H1 (cell line): ENCODE results near the gene VEZT. TPM values are rescaled to one million over a fixed set of nuclear protein-coding genes. Genes with fewer than 3 reads are reported as not detected.

Experiments used
- CTCF ChIA-PET: fragments of 300-600 bp; sonication (Branson Sonifier 250); formaldehyde crosslinking; loops from one replicate; lab custom pipeline; 2021; ENCODE audit not compliant: partially characterized antibody; lab: Charles Lee
- POLR2A ChIA-PET: fragments of 300-600 bp; sonication (Branson Sonifier 250); formaldehyde crosslinking; loops from one replicate; lab custom pipeline; 2021; ENCODE audit warnings: inconsistent platforms; ENCODE audit not compliant: partially characterized antibody; lab: Charles Lee
- DNase-seq, 2 experiments: peaks; one replicate each; pipeline versions ENCODE4 v3.0.0 to v3.0.0-alpha.2; 2010 to 2022; ENCODE audit warnings: low spot score in 2 of 2, low read depth in 1 of 2, mixed read lengths in 1 of 2
- FAIRE-seq: peaks from 2 replicates; lab custom pipeline; 2011; peaks lifted over from hg19 to GRCh38; lab: Jason Lieb, UNC
- H2AFZ ChIP-seq: 2 replicates; pipeline ENCODE4 v1.8.1; 2012; ENCODE audit warnings: low read length, inconsistent platforms
- H2AK5ac ChIP-seq: 2 replicates; pipeline ENCODE4 v1.6.1; 2013; ENCODE audit warnings: low read depth, low read length
- H2BK120ac ChIP-seq: replicated peaks from 2 replicates; pipeline ENCODE3; 2013; ENCODE audit warnings: low read depth, low read length, inconsistent platforms
- H2BK12ac ChIP-seq: 2 replicates; pipeline ENCODE4 v1.6.1; 2013; ENCODE audit warnings: low read depth, low read length
- H2BK15ac ChIP-seq: 2 replicates; pipeline ENCODE4 v1.6.1; 2013; ENCODE audit warnings: low read length
- H2BK20ac ChIP-seq: 2 replicates; pipeline ENCODE4 v1.6.1; 2013; ENCODE audit warnings: low read length
- H2BK5ac ChIP-seq: 2 replicates; pipeline ENCODE4 v1.6.1; 2013; ENCODE audit warnings: low read depth, low read length
- H3K14ac ChIP-seq: 2 replicates; pipeline ENCODE4 v1.6.1; 2013; ENCODE audit warnings: inconsistent platforms; ENCODE audit not compliant: insufficient read length
- H3K18ac ChIP-seq: 2 replicates; pipeline ENCODE4 v1.6.1; 2013; ENCODE audit warnings: low read length; ENCODE audit errors: extremely low read depth
- H3K23ac ChIP-seq: 2 replicates; pipeline ENCODE4 v1.6.1; 2013; ENCODE audit warnings: inconsistent platforms; ENCODE audit not compliant: insufficient read length
- H3K23me2 ChIP-seq: 2 replicates; pipeline ENCODE4 v1.6.1; 2013; ENCODE audit warnings: low read depth, low read length
- H3K27ac ChIP-seq: 2 replicates; pipeline ENCODE4 v1.6.1; 2011; ENCODE audit warnings: low read depth, low read length, inconsistent platforms
- H3K27me3 ChIP-seq, 4 experiments: replicated peaks in 1 of 4; 1 replicate in 1 of 4; 2 replicates in 3 of 4; pipeline versions ENCODE4 v1.6.1 to v1.8.1; 2011 to 2013; ENCODE audit warnings: low read length in 3 of 4, mild to moderate bottlenecking in 3 of 4, inconsistent platforms in 2 of 4, mixed read lengths in 2 of 4, moderate library complexity in 1 of 4; ENCODE audit not compliant: control insufficient read depth in 3 of 4, insufficient read depth in 3 of 4; ENCODE audit errors: extremely low read depth in 1 of 4
- H3K36me3 ChIP-seq, 4 experiments: 2 replicates each; pipeline versions ENCODE4 v1.6.1 to v1.8.1; 2011 to 2013; ENCODE audit warnings: mild to moderate bottlenecking in 4 of 4, low read length in 3 of 4, moderate library complexity in 2 of 4, control low read depth in 1 of 4, inconsistent platforms in 1 of 4; ENCODE audit not compliant: insufficient read depth in 4 of 4, control insufficient read depth in 2 of 4
- H3K4ac ChIP-seq: replicated peaks from 2 replicates; pipeline ENCODE3; 2013; ENCODE audit warnings: low read length, low read depth, mixed read lengths, inconsistent platforms; ENCODE audit not compliant: insufficient read length
- H3K4me1 ChIP-seq, 4 experiments: replicated peaks in 1 of 4; 1 replicate in 1 of 4; 2 replicates in 3 of 4; pipeline versions ENCODE4 v1.6.1 to v1.8.1; 2011 to 2013; ENCODE audit warnings: low read length in 3 of 4, inconsistent platforms in 2 of 4, mixed read lengths in 1 of 4; ENCODE audit not compliant: insufficient read depth in 4 of 4, control insufficient read depth in 3 of 4
- H3K4me2 ChIP-seq, 2 experiments: 2 replicates each; pipeline versions ENCODE4 v1.6.1 to v1.8.1; 2011 to 2013; ENCODE audit warnings: low read depth in 2 of 2, low read length in 2 of 2, control low read depth in 1 of 2, inconsistent platforms in 1 of 2, mild to moderate bottlenecking in 1 of 2; ENCODE audit not compliant: insufficient read depth in 1 of 2
- H3K4me3 ChIP-seq, 4 experiments: fragments of 200-600, 300-600 bp in 1 of 4; sonication (generic), shearing (Covaris generic), sonication (Bioruptor Twin) in 1 of 4; 2 replicates each; pipeline versions ENCODE4 v1.5.1 to v1.8.1; 2011 to 2016; ENCODE audit warnings: low read length in 4 of 4, low read depth in 3 of 4, control low read depth in 2 of 4, inconsistent platforms in 2 of 4, mild to moderate bottlenecking in 2 of 4, mixed read lengths in 1 of 4, moderate library complexity in 1 of 4; ENCODE audit not compliant: insufficient read depth in 2 of 4; ENCODE audit errors: extremely low read depth in 1 of 4
- H3K56ac ChIP-seq: replicated peaks from 2 replicates; pipeline ENCODE3; 2013; ENCODE audit warnings: low read depth, mild to moderate bottlenecking, mixed read lengths, low read length, inconsistent platforms; ENCODE audit not compliant: insufficient read length
- H3K79me1 ChIP-seq: 2 replicates; pipeline ENCODE4 v1.6.1; 2013; ENCODE audit warnings: low read depth, low read length, control low read depth
- H3K79me2 ChIP-seq, 2 experiments: 2 replicates each; pipeline versions ENCODE4 v1.6.1 to v1.8.1; 2012 to 2013; ENCODE audit warnings: low read length in 2 of 2, mild to moderate bottlenecking in 2 of 2, inconsistent platforms in 1 of 2; ENCODE audit not compliant: insufficient read depth in 2 of 2, control insufficient read depth in 1 of 2
- H3K9ac ChIP-seq, 4 experiments: replicated peaks in 1 of 4; 1 replicate in 1 of 4; 2 replicates in 3 of 4; pipeline versions ENCODE4 v1.6.1 to v1.8.1; 2011 to 2013; ENCODE audit warnings: low read depth in 3 of 4, low read length in 3 of 4, control low read depth in 2 of 4, mild to moderate bottlenecking in 2 of 4, moderate library complexity in 2 of 4, inconsistent platforms in 1 of 4; ENCODE audit errors: extremely low read depth in 1 of 4
- H3K9me3 ChIP-seq, 2 experiments: 2 replicates each; pipeline versions ENCODE4 v1.6.1 to v1.8.1; 2012 to 2013; ENCODE audit warnings: mild to moderate bottlenecking in 2 of 2, moderate library complexity in 2 of 2, control low read depth in 1 of 2, inconsistent platforms in 1 of 2, low read depth in 1 of 2, low read length in 1 of 2, mixed read lengths in 1 of 2; ENCODE audit not compliant: insufficient read depth in 2 of 2
- H4K20me1 ChIP-seq, 2 experiments: replicated peaks in 1 of 2; 2 replicates each; pipeline versions ENCODE3 to v1.8.1; 2011 to 2013; ENCODE audit warnings: inconsistent platforms in 2 of 2, low read length in 2 of 2, mild to moderate bottlenecking in 1 of 2; ENCODE audit not compliant: insufficient read depth in 2 of 2, control insufficient read depth in 1 of 2
- H4K5ac ChIP-seq: 2 replicates; pipeline ENCODE4 v1.6.1; 2013; ENCODE audit warnings: low read length, low read depth, mixed read lengths, inconsistent platforms; ENCODE audit not compliant: insufficient read length
- H4K8ac ChIP-seq: 2 replicates; pipeline ENCODE4 v1.8.0; 2013; ENCODE audit warnings: mild to moderate bottlenecking, moderate library complexity, low read length, inconsistent platforms; ENCODE audit not compliant: insufficient read depth; ENCODE audit errors: extremely low read depth
- H4K91ac ChIP-seq: replicated peaks from 2 replicates; pipeline ENCODE3; 2013; ENCODE audit warnings: low read length, mixed read lengths, inconsistent platforms; ENCODE audit not compliant: insufficient read length
- ASH2L ChIP-seq: fragments of 200-600, 300-600 bp; sonication (generic); IDR thresholded peaks from one replicate; pipeline ENCODE4 v1.7.1; 2017; ENCODE audit warnings: low read length
- CHD2 ChIP-seq: IDR thresholded peaks from 2 replicates; pipeline ENCODE4 v1.6.1; 2012; ENCODE audit warnings: low read length, improper control_type of control experiment
- NRF1 ChIP-seq: IDR thresholded peaks from 2 replicates; pipeline ENCODE4 v1.6.1; 2011; ENCODE audit warnings: mild to moderate bottlenecking, low read depth, low read length, improper control_type of control experiment
- POU5F1 ChIP-seq: IDR thresholded peaks from 2 replicates; pipeline ENCODE4 v1.6.1; 2011; ENCODE audit warnings: low read depth, mild to moderate bottlenecking, low read length, moderate library complexity
- RBBP5 ChIP-seq: IDR thresholded peaks from 2 replicates; pipeline ENCODE4 v1.7.1; 2012; ENCODE audit warnings: low read depth, mild to moderate bottlenecking, inconsistent platforms, low read length, moderate library complexity, borderline replicate concordance
- SP1 ChIP-seq: IDR thresholded peaks from 2 replicates; pipeline ENCODE4 v1.6.1; 2011; ENCODE audit warnings: low read depth, low read length
- TAF1 ChIP-seq: IDR thresholded peaks from 2 replicates; pipeline ENCODE4 v1.6.1; 2011; ENCODE audit warnings: mild to moderate bottlenecking, low read depth, low read length
- WGBS, 2 experiments: shearing (Covaris generic) in 1 of 2; methylation state at CpG; one replicate each; pipeline versions ENCODE4 v1.1.6 to v1.1.7; 2013 to 2015; ENCODE audit warnings: low lambda C conversion rate in 2 of 2, mixed read lengths in 2 of 2, inconsistent platforms in 1 of 2, low coverage in 1 of 2, missing lambda C conversion rate in 1 of 2; ENCODE audit not compliant: insufficient replicate concordance in 2 of 2, insufficient coverage in 1 of 2, insufficient read length in 1 of 2; ENCODE audit errors: extremely low coverage in 1 of 2, missing lambda C conversion rate in 1 of 2; 5-methylcytosine and 5-hydroxymethylcytosine counted together
- polyA plus RNA-seq, 7 experiments: library from polyadenylated mRNA; depleted of rRNA in 3 of 7; stranded (reverse) in 5 of 7; unstranded in 2 of 7; fragments of >200 nt in 5 of 7; fragments of 200-250 nt in 2 of 7; gene quantifications; 1 replicate in 5 of 7; 2 replicates in 1 of 7; 4 replicates in 1 of 7; pipeline versions ENCODE4 v1.2.1 to v1.2.3, GENCODE V29; 2011 to 2013; ENCODE audit warnings: missing spikeins in 2 of 7, mixed read lengths in 2 of 7
- total RNA-seq: library from RNA; stranded (reverse); fragmentation: NEBNext Ultra II Directional; extraction: Animal tissue kit (Norgen Biotek cat#: 25700); gene quantifications from 2 replicates; pipeline ENCODE4 v1.2.1, GENCODE V29; 2021
- TF ChIP-seq, protein P1 (sequence below): IDR thresholded peaks from 2 replicates; pipeline ENCODE4 v1.6.1; 2011; ENCODE audit warnings: low read length, improper control_type of control experiment

The VEZT gene
- total and polyA plus RNA-seq, 2 of the 8 experiments (the other 6 are each of a cell fraction or from before 2014, with no cell fraction given) = 44.0 to 56.1 TPM

DNA sequence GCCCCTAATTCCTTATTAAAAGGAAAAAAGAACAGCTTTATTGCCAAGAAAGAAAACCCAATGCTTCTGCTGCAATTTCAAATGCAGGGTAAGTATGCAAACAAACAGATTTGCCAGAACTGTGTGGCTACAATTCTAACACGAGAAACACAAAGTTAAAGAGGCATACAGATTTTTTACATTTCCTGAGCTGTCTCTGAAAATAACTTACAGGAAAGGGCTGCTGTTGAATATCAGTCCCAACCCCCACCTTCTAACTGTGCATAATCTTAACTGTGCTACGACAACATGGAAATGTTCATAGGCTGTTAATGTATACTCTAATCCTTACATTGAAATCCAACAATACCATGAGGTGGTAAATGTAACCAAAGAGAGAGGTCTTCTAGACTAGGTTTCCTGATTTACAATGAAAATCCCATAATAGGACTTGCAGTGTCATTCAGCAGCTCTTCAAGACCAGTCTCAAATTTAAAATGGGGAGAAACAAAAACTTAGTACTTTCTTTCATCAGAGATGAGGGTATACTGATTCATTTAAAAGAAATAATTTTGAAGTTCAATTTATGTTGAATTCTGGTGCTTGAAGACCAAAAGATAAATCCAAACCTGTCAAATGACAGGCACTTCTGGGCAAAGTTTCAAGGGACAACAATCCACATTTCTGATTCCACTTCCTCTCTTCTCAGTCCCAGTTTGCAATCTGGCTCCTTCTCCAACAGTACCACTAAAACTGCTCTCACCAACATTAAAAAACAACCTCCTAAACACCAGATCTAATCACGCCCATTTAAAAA lies 14.7 kb upstream of the VEZT start:
- CTCF ChIA-PET = interaction anchor here (1.1 kb wide), 1 partner anchor 53 kb away, joined by 3 read pairs; no protein-coding TSS in a partner anchor
- H2AFZ ChIP-seq = no peak overlapping the region
- peak overlapping the region; percentile 32 for H4K91ac ChIP-seq
- DNase-seq = no peak
- no peak overlapping the region for H3K56ac ChIP-seq
- no peak overlapping the region for H3K27ac ChIP-seq
- no peaks in the 10 kb centered on the region for H3K36me3 ChIP-seq
- no peak overlapping the region for H3K9ac ChIP-seq
- FAIRE-seq = no peak
- no peak overlapping the region for H3K14ac ChIP-seq
- H3K4me1 ChIP-seq = peaks cover 2 to 31% (median 27%) of the 10 kb centered on the region in 4 experiments
- no peaks in the 10 kb centered on the region for H3K9me3 ChIP-seq
- peaks cover 0 to 75% of the 10 kb centered on the region in 2 experiments; a peak in 3 of 4 replicates for H3K79me2 ChIP-seq
- H3K4me2 ChIP-seq = no peak overlapping the region
- H3K4me3 ChIP-seq = no peak overlapping the region
- H3K4ac ChIP-seq = no peak overlapping the region
- no peak overlapping the region for H2BK15ac ChIP-seq
- no peaks in the 10 kb centered on the region for H3K27me3 ChIP-seq
- no peak overlapping the region for H2BK120ac ChIP-seq
- H2BK12ac ChIP-seq = no peak overlapping the region
- H4K20me1 ChIP-seq = no peaks in the 10 kb centered on the region
- POLR2A ChIA-PET = interaction anchor here (1.1 to 4.3 kb wide), 2 partner anchors 11 to 14 kb away, joined by 5 to 20 read pairs; partner anchors contain the start of genes FGD6 and VEZT
- H3K23me2 ChIP-seq = no peaks in the 10 kb centered on the region
- H3K79me1 ChIP-seq = no peaks in the 10 kb centered on the region
- H3K23ac ChIP-seq = no peak overlapping the region
- H4K8ac ChIP-seq = no peak overlapping the region
- H2BK5ac ChIP-seq = no peak overlapping the region
- TF ChIP-seq NRF1 (no peak), POU5F1 (no peak), TAF1 (no peak), SP1 (no peak), ASH2L (no peak), RBBP5 (no peak), CHD2 (no peak)
- TF ChIP-seq, protein P1, sequence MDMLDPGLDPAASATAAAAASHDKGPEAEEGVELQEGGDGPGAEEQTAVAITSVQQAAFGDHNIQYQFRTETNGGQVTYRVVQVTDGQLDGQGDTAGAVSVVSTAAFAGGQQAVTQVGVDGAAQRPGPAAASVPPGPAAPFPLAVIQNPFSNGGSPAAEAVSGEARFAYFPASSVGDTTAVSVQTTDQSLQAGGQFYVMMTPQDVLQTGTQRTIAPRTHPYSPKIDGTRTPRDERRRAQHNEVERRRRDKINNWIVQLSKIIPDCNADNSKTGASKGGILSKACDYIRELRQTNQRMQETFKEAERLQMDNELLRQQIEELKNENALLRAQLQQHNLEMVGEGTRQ = no peak
- no peak overlapping the region for H2BK20ac ChIP-seq
- H2AK5ac ChIP-seq = no peak overlapping the region
- 90% methylated on average over 3 of the region's 3 CpGs; no CpG with 5 or more reads in 1 of the 2 experiments for WGBS, 2 experiments
- no peak overlapping the region for H3K18ac ChIP-seq
- H4K5ac ChIP-seq = no peak overlapping the region
